ENCODE data around the gene ABCD4. TPM values are rescaled to one million over a fixed set of nuclear protein-coding genes. Genes with fewer than 3 reads are reported as not detected.

ABCD4 gene
- polyA plus RNA-seq (12.9 to 19.5 TPM (median 15.3 TPM) in 3 replicates), polyA minus RNA-seq (16.9 to 49.5 TPM (median 18.6 TPM) in 3 replicates)
- polyA plus RNA-seq (2011; ENCODE audit: low read depth), result 18.7 TPM
- polyA plus RNA-seq (2011; cell fraction: cytosol; rRNA removed), result 7.0 and 9.0 TPM in 2 replicates
- polyA plus RNA-seq (2011; cell fraction: nucleus; rRNA removed), result 69.5 and 82.7 TPM in 2 replicates
- polyA plus RNA-seq (2012; ENCODE audit: low replicate concordance), result 14.8 and 16.7 TPM in 2 replicates
- 11.5 TPM for polyA minus RNA-seq (2011; cell fraction: cytosol; rRNA and poly(A)+ RNA removed)
- 19.1 and 31.7 TPM in 2 replicates for polyA minus RNA-seq (2011; cell fraction: nucleus; rRNA and poly(A)+ RNA removed)

- Histone ChIP-seq H3K27me3 (ENCODE audit: control insufficient read depth, extremely low read depth, insufficient read depth, low read length) (no peaks in the 10 kb centered on the region), H3K36me3 (ENCODE audit: control insufficient read depth in 2 of 2, extremely low read depth in 1 of 2, insufficient read depth in 2 of 2, low read length in 2 of 2) (peaks cover 3% of the 10 kb centered on the region in 2 experiments), H3K9me3 (ENCODE audit: control insufficient read depth, low read depth, low read length) (no peaks in the 10 kb centered on the region), H3K27ac (ENCODE audit: control insufficient read depth, insufficient read depth, low read length) (peak within 1 kb of the TSS; percentile 50), H4K20me1 (ENCODE audit: control insufficient read depth, extremely low read depth, insufficient read depth, low read length) (no peaks in the 10 kb centered on the region), H3K4me2 (ENCODE audit: control insufficient read depth, extremely low read depth, insufficient read depth, low read depth, low read length) (peak within 1 kb of the TSS; percentile 97), H3K9me1 (ENCODE audit: control insufficient read depth, extremely low read depth, insufficient read depth, low read length) (no peaks in the 10 kb centered on the region), H3K4me1 (ENCODE audit: control insufficient read depth, extremely low read depth, insufficient read depth, low read length) (peaks cover 8% of the 10 kb centered on the region), H3K79me2 (ENCODE audit: control insufficient read depth, insufficient read depth, low read length) (peaks cover 16% of the 10 kb centered on the region), H3K9ac (ENCODE audit: control insufficient read depth, extremely low read depth, insufficient read depth, low read length) (peak within 1 kb of the TSS; percentile 80), H3K4me3 (ENCODE audit: control insufficient read depth in 2 of 3, extremely low read depth in 1 of 3, insufficient read depth in 2 of 3, low read depth in 1 of 3, low read length in 3 of 3) (peak within 1 kb of the TSS; percentile 88 to 99 (median 95)), H2AFZ (ENCODE audit: control insufficient read depth, low read length) (peak within 1 kb of the TSS; percentile 92)
- dilution Hi-C loops (cut with MboI; ENCODE audit: extremely low pct_ligation_motif_present, low sequenced_read_pairs), result no loop called here
- DNase-seq (ENCODE audit: low read depth, low spot score) (peak; percentile 53), FAIRE-seq (no peak)
- TF ChIP-seq CTCF (optimal IDR thresholded peaks at IDR 0.05 in 1 of 3, IDR thresholded peaks at IDR 0.05 in 1 of 3, conservative IDR thresholded peaks at IDR 0.05 in 1 of 3; ENCODE audit: extremely low read depth in 1 of 3, insufficient read depth in 2 of 3, low read length in 3 of 3) (peak; percentile 38 to 69 (median 61)), EZH2 (IDR thresholded peaks at IDR 0.05; ENCODE audit: low read length) (no peak)
Observed at GRCh38 chr14:74302634-74303569, at the start of gene ABCD4. TSS of gene ABCD4 (minus strand) at chr14:74302934. CDS start at chr14:74302912, 22 bp downstream.

GRCh38 chr14:74350928-74351323 is 48.2 kb upstream of the ABCD4 start:
- FAIRE-seq (no peak), DNase-seq (ENCODE audit: low read depth, low spot score) (no peak)
- Histone ChIP-seq H3K9me3 (ENCODE audit: control insufficient read depth, low read depth, low read length) (no peaks in the 10 kb centered on the region), H4K20me1 (ENCODE audit: control insufficient read depth, extremely low read depth, insufficient read depth, low read length) (no peaks in the 10 kb centered on the region), H3K79me2 (ENCODE audit: control insufficient read depth, insufficient read depth, low read length) (no peaks in the 10 kb centered on the region), H3K36me3 (ENCODE audit: control insufficient read depth in 2 of 2, extremely low read depth in 1 of 2, insufficient read depth in 2 of 2, low read length in 2 of 2) (no peaks in the 10 kb centered on the region), H3K4me3 (ENCODE audit: control insufficient read depth in 2 of 3, extremely low read depth in 1 of 3, insufficient read depth in 2 of 3, low read depth in 1 of 3, low read length in 3 of 3) (no peak overlapping the region), H3K27me3 (ENCODE audit: control insufficient read depth, extremely low read depth, insufficient read depth, low read length) (peaks cover 19% of the 10 kb centered on the region), H3K4me2 (ENCODE audit: control insufficient read depth, extremely low read depth, insufficient read depth, low read depth, low read length) (no peak overlapping the region), H3K4me1 (ENCODE audit: control insufficient read depth, extremely low read depth, insufficient read depth, low read length) (no peaks in the 10 kb centered on the region), H3K9ac (ENCODE audit: control insufficient read depth, extremely low read depth, insufficient read depth, low read length) (no peak overlapping the region), H3K27ac (ENCODE audit: control insufficient read depth, insufficient read depth, low read length) (no peak overlapping the region), H3K9me1 (ENCODE audit: control insufficient read depth, extremely low read depth, insufficient read depth, low read length) (no peaks in the 10 kb centered on the region), H2AFZ (ENCODE audit: control insufficient read depth, low read length) (no peak overlapping the region)
- dilution Hi-C loops (cut with MboI; ENCODE audit: extremely low pct_ligation_motif_present, low sequenced_read_pairs), result no loop called here
- TF ChIP-seq CTCF (optimal IDR thresholded peaks at IDR 0.05 in 1 of 3, IDR thresholded peaks at IDR 0.05 in 1 of 3, conservative IDR thresholded peaks at IDR 0.05 in 1 of 3; ENCODE audit: extremely low read depth in 1 of 3, insufficient read depth in 2 of 3, low read length in 3 of 3) (no peak), EZH2 (IDR thresholded peaks at IDR 0.05; ENCODE audit: low read length) (no peak)
